GM23248 (cell line): ENCODE measurements around the gene PLAAT1. TPM values are rescaled to one million over a fixed set of nuclear protein-coding genes. Genes with fewer than 3 reads are reported as not detected.
A peak's percentile ranks its signal among the peaks of the same experiment; 100 is the strongest.

Experiments used
- DNase-seq: peaks from one replicate; pipeline ENCODE4 v3.0.0-alpha.2; 2015
- H2AFZ ChIP-seq: fragments of 200-600 bp; sonication (generic); 2 replicates; pipeline ENCODE4 v1.6.1; 2016; ENCODE audit warnings: antibody characterized with exemption
- H3F3A ChIP-seq: fragments of 200-600 bp; sonication (generic); 2 replicates; pipeline ENCODE4 v1.6.1; 2016; ENCODE audit warnings: mild to moderate bottlenecking, antibody characterized with exemption, mixed run types; ENCODE audit not compliant: insufficient read depth
- H3K27ac ChIP-seq: fragments of 200-600 bp; sonication (generic); 2 replicates; pipeline ENCODE4 v1.5.1; 2016; ENCODE audit warnings: mild to moderate bottlenecking
- H3K27me3 ChIP-seq: fragments of 200-600 bp; sonication (generic); replicated peaks from 2 replicates; pipeline ENCODE4 v1.6.1; 2016; ENCODE audit warnings: mild to moderate bottlenecking; ENCODE audit not compliant: insufficient read depth
- H3K36me3 ChIP-seq: fragments of 200-600 bp; sonication (generic); 2 replicates; pipeline ENCODE4 v1.6.1; 2016; ENCODE audit warnings: low read depth, mild to moderate bottlenecking
- H3K4me1 ChIP-seq: fragments of 200-600 bp; sonication (generic); 2 replicates; pipeline ENCODE4 v1.6.1; 2016; ENCODE audit warnings: mild to moderate bottlenecking; ENCODE audit not compliant: insufficient read depth
- H3K4me2 ChIP-seq: fragments of 200-600 bp; sonication (generic); one replicate; pipeline ENCODE4 v1.6.1; 2016; ENCODE audit warnings: mild to moderate bottlenecking; ENCODE audit not compliant: unreplicated experiment
- H3K4me3 ChIP-seq: fragments of 200-600 bp; sonication (generic); 2 replicates; pipeline ENCODE4 v1.5.1; 2016; ENCODE audit warnings: mild to moderate bottlenecking
- H3K79me2 ChIP-seq: fragments of 200-600 bp; sonication (generic); 2 replicates; pipeline ENCODE4 v1.6.1; 2016; ENCODE audit warnings: mild to moderate bottlenecking; ENCODE audit not compliant: insufficient read depth
- H3K9ac ChIP-seq: fragments of 200-600 bp; sonication (generic); 2 replicates; pipeline ENCODE4 v1.6.1; 2016; ENCODE audit warnings: mild to moderate bottlenecking
- H3K9me2 ChIP-seq: fragments of 200-600 bp; sonication (generic); 2 replicates; pipeline ENCODE4 v1.6.1; 2016; ENCODE audit warnings: mixed run types, mild to moderate bottlenecking, moderate library complexity; ENCODE audit not compliant: insufficient read depth
- H3K9me3 ChIP-seq: fragments of 200-600 bp; sonication (generic); one replicate; pipeline ENCODE4 v1.6.1; 2017; ENCODE audit warnings: low read depth
- H4K20me1 ChIP-seq: fragments of 200-600 bp; sonication (generic); 2 replicates; pipeline ENCODE4 v1.6.0; 2016; ENCODE audit not compliant: insufficient read depth
- EZH2 ChIP-seq: fragments of 200-600 bp; sonication (generic); IDR thresholded peaks from 2 replicates; pipeline ENCODE4 v1.6.1; 2018; ENCODE audit warnings: antibody characterized with exemption, mild to moderate bottlenecking; ENCODE audit not compliant: insufficient read depth, poor library complexity, severe bottlenecking
- EZH2phosphoT487 ChIP-seq: fragments of 200-600 bp; sonication (generic); IDR thresholded peaks from 2 replicates; pipeline ENCODE4 v1.6.1; 2018; ENCODE audit warnings: antibody characterized with exemption, moderate library complexity, mild to moderate bottlenecking, low read depth; ENCODE audit not compliant: insufficient read depth
- WGBS, 2 experiments: methylation state at CpG; one replicate each; pipeline ENCODE4 v1.1.6; 2015 to 2017; ENCODE audit warnings: low lambda C conversion rate in 2 of 2, low coverage in 1 of 2; ENCODE audit errors: missing lambda C conversion rate in 2 of 2; 5-methylcytosine and 5-hydroxymethylcytosine counted together
- in situ Hi-C: fragments of 300-500 bp; cut with MboI; formaldehyde crosslinking; loops from 2 replicates; pipeline ENCODE4 v1.15.0; 2020
- polyA plus RNA-seq: library from polyadenylated mRNA; unstranded; fragments of >200 nt; fragmentation: Nextera tagmentation; extraction: Ambion mirVana; gene quantifications from 2 replicates; pipeline ENCODE4 v1.2.1, GENCODE V29; 2016
- total RNA-seq: library from RNA; depleted of rRNA; stranded (reverse); fragments of >200 nt; shearing (Covaris generic); gene quantifications from 2 replicates; pipeline ENCODE4 v1.2.3, GENCODE V29; 2014; rRNA removed

PLAAT1 gene
- total RNA-seq (not detected in 2 replicates), polyA plus RNA-seq (not detected in 2 replicates)

- Histone ChIP-seq H4K20me1 (no peaks in the 10 kb centered on the region), H3F3A (no peaks in the 10 kb centered on the region), H3K79me2 (no peaks in the 10 kb centered on the region), H3K9me2 (no peaks in the 10 kb centered on the region), H2AFZ (peak within 1 kb of the TSS; percentile 79), H3K27me3 (peaks cover 17% of the 10 kb centered on the region), H3K9me3 (no peaks in the 10 kb centered on the region), H3K4me2 (peak within 1 kb of the TSS; percentile 42), H3K4me3 (peak within 1 kb of the TSS; percentile 59), H3K9ac (no peak within 1 kb of the TSS), H3K36me3 (no peaks in the 10 kb centered on the region), H3K27ac (no peak within 1 kb of the TSS), H3K4me1 (no peaks in the 10 kb centered on the region)
- DNase-seq = peak; percentile 55
- WGBS, 2 experiments = 2 to 4% methylated on average over 49 to 69 of the region's 93 CpGs
- in situ Hi-C loops = no loop called here
- no peak for TF ChIP-seq EZH2phosphoT487
- no peak for TF ChIP-seq EZH2
Observed at GRCh38 chr3:193240850-193241706, at the start of gene PLAAT1. TSS of gene PLAAT1 (plus strand) at chr3:193241222. CDS start at chr3:193255651, 14,429 bp downstream.

- Histone ChIP-seq H3K4me1 (no peaks in the 10 kb centered on the region), H3K9me2 (no peaks in the 10 kb centered on the region), H3K9ac (no peak overlapping the region), H3K4me3 (no peak overlapping the region), H3K27ac (no peak overlapping the region), H3K4me2 (no peak overlapping the region), H4K20me1 (no peaks in the 10 kb centered on the region), H3F3A (no peaks in the 10 kb centered on the region), H3K79me2 (no peaks in the 10 kb centered on the region), H2AFZ (no peak overlapping the region), H3K36me3 (no peaks in the 10 kb centered on the region), H3K9me3 (no peaks in the 10 kb centered on the region), H3K27me3 (no peaks in the 10 kb centered on the region)
- in situ Hi-C loops = no loop called here
- WGBS, 2 experiments = 0 to 3% methylated on average over 3 of the region's 3 CpGs
- no peak for DNase-seq
- no peak for TF ChIP-seq EZH2
- TF ChIP-seq EZH2phosphoT487 = no peak
Observed at GRCh38 chr3:193194371-193194770, 46.7 kb upstream of the PLAAT1 start.

GRCh38 chr3:193196746-193197145, 44.3 kb upstream of the PLAAT1 start:
- TF ChIP-seq EZH2phosphoT487 (no peak), EZH2 (no peak)
- Histone ChIP-seq H3K4me3 (no peak overlapping the region), H3K4me2 (no peak overlapping the region), H3K4me1 (no peaks in the 10 kb centered on the region), H3K79me2 (no peaks in the 10 kb centered on the region), H3K27me3 (no peaks in the 10 kb centered on the region), H3K36me3 (no peaks in the 10 kb centered on the region), H3K9ac (no peak overlapping the region), H4K20me1 (no peaks in the 10 kb centered on the region), H3K9me2 (no peaks in the 10 kb centered on the region), H2AFZ (no peak overlapping the region), H3K9me3 (no peaks in the 10 kb centered on the region), H3K27ac (no peak overlapping the region), H3F3A (no peaks in the 10 kb centered on the region)
- no peak for DNase-seq
- 35% methylated on average over 2 of the region's 2 CpGs for WGBS, 2 experiments
- in situ Hi-C loops = no loop called here

GRCh38 chr3:193207290-193208273, 33.4 kb upstream of the PLAAT1 start:
- Histone ChIP-seq H3K4me2 (no peak overlapping the region), H3K9me3 (no peaks in the 10 kb centered on the region), H3K79me2 (no peaks in the 10 kb centered on the region), H3K9ac (no peak overlapping the region), H3K4me3 (no peak overlapping the region), H3K27ac (no peak overlapping the region), H3F3A (no peaks in the 10 kb centered on the region), H2AFZ (no peak overlapping the region), H3K27me3 (no peaks in the 10 kb centered on the region), H3K4me1 (no peaks in the 10 kb centered on the region), H3K36me3 (no peaks in the 10 kb centered on the region), H3K9me2 (no peaks in the 10 kb centered on the region), H4K20me1 (no peaks in the 10 kb centered on the region)
- WGBS, 2 experiments = 4% methylated on average over 5 of the region's 5 CpGs
- no peak for DNase-seq
- in situ Hi-C loops = no loop called here
- TF ChIP-seq EZH2phosphoT487 = no peak
- TF ChIP-seq EZH2 = no peak
